HG03460 (cell line): ENCODE results near the gene GOLGA8J.
"Not testable (repeated sequence)": the region's sequence is repeated elsewhere in the genome, so short reads cannot be mapped to it uniquely, and the experiment has no call there.

Source experiments
- ATAC-seq: cut with Tn5 transposase; IDR thresholded peaks from one replicate; pipeline ENCODE4 v1.9.1; 2021; ENCODE audit not compliant: unreplicated experiment

Gene GOLGA8J

DNA sequence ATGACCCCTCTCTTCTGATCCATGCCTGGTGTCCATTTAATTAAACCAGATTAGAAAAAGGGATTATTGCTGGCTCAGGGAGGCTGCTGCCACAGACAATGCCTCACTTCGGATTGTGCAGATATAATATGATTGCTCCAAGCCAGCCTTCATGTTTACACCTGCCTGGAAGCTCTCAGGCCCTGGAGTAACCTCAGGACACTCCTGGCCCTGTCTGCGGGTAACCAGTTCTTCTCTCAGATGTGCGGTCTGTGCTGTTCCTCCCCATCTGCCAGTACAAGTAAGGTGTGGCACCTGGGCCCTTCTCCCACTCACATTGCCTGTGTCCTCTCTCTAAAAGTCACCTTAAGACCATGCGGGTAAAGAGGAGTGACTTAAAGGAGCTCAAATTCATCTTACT is 8.8 kb upstream of the GOLGA8J start:
- ATAC-seq: no peak

DNA sequence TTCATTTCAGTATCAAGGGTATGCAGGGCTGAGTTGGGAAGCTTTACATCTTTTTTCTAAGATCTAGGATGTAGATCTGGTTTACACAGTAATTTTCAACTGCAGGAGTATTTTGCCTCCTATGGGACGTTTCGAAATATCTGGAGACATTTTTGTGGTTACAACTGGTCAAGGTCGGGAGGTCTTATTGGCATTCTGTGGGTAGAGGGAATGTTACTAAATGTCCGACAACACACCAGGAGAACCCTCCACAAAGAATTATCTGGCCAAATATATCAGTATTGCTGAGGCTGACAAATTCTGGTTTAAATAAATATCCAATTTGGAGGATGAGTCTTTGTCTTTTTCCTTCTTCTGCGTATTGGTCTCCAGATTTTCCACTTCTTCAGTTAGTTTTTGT is 1.9 kb upstream of the GOLGA8J start:
- ATAC-seq: not testable (repeated sequence)

DNA sequence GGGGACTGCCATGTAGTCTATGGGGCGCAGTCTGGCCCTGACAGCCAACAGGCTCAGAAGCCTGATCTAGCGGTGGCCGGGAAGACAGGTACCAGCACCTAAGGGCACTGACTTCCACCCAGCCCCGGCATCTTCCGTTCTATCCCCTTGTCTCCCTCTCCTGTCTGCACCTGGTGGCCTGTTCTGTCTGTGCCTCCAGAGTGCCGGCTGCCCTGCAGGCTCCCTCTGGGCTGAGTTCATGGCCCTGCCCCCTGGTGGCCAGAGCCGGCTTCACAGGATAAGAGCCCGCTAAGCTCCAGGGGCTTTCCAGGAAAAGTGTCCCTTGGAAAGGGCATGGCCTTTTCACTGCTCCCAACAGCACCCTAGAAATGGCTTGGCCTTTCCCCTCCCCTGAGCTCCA is 15.1 kb downstream of the GOLGA8J start:
- ATAC-seq: not testable (repeated sequence)

DNA sequence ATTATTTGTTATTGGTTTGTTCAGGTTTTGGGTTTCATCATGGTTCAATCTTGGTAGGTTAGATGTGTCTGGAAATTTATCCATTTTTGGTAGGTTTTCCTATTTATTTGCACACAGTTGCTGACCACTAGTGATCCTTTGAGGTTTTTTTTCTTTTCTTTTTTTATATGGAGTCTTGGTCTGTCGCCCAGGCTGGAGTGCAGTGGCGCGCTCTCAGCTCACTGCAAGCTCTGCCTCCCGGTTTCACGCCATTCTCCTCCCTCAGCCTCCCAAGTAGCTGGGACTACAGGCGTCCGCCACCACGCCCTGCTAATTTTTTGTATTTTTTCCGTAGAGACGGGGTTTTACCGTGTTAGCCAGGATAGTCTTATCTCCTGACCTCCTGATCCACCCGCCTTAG is 20.1 kb downstream of the GOLGA8J start:
- ATAC-seq: not testable (repeated sequence)

DNA sequence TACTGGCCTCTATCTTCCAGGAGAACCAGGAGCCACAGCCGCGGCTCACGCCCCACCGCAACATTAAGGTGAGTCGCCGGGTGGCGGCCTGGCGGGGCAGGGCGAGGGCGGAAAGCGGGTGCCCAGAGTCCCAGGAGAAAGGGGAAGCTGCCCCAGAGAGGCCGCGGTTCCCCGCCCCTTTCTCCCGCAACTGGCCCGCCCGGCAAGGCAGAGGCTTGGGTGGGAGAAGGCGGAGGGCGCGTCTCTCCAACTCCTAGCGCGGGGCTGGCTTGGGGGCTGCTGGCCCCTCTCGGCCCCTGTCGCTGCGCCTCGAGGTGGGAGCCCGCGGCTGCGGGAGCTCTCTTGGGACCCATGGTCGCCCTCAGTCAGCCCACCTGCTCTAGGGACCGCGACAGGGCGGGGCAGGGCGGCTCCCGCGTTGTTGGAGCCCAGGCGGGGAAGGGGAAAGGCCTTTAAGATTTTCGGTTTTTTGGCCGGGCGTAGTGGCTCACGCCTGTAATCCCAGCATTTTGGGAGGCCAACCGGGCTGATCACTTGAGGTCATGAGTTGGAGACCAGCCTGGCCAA is 21.3 kb downstream of the GOLGA8J start:
- not testable (repeated sequence) for ATAC-seq

DNA sequence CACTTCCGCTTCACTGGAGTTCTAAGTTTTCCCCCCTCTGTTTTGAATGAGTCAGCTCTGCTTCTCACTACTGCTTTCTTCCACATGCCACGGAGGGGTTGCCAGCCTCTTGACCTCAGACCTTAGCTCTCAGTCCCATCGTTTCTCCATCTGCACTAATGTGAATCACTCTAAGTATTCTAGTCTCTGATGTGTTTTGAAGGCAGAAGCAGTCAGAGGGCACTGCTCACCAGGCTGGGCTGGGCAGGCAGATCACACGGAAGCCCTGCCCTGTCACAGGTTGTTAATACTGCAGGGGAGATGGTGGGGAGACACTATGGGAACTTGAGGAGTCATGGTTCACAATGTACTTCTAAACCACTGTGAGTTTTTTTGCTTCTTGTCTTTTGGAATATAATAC is 27.8 kb downstream of the GOLGA8J start:
- ATAC-seq: not testable (repeated sequence)

DNA sequence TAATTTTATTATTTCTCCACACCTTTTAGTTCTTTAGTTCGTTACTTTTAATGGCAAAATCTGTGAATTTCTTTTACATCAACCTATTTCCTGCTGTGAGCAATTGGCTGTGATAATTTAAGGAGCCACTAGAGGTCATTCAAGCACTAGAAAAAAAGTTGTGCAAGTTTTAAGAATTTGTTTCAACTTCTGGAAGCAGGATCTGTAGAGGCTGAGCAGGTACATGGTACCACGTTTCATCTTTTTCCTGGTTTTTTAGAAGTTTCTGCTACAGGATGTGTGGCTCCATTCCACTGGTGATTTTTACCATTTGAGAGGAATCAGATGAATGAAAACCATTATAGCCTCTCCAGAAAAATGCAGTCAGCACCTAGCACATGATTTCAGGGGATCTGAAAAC is 47.3 kb downstream of the GOLGA8J start:
- not testable (repeated sequence) for ATAC-seq

DNA sequence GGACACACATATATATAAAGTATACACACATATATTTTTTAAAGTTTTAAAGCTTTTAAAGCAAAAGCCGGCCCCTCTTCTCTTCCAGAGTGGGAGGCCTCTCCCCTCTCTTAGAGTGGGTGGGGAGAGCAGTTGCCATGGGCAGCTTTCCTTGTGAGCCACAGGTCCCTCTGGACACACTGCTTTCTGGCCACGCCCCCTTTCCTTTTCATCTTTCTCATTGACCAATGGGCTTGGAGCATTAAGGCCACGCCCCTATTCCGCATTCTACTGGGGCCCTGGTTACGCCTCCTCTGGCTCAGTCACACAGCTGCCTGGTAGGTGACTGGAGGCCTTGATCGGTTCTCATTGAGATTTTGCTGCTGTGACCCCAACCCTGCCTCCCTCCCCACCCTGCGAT is 52.0 kb downstream of the GOLGA8J start, which contains the start of gene GOLGA8T:
Gene GOLGA8T, plus strand, starts transcription at position 301 of the 400 bp plus-strand sequence. Its CDS starts 98 bp downstream, at position 399.
- not testable (repeated sequence) for ATAC-seq
